Activated naive CD4-positive, alpha-beta T cell treated with anti-CD3 and anti-CD28 coated beads, Interleukin-2, amount 50 U/mL, for 24 hours (primary cell): Measurements from ENCODE around the gene LANCL3.
A peak's percentile ranks its signal among the peaks of the same experiment; 100 is the strongest.

ENCODE experiments used
- H3K27ac Mint-ChIP-seq: one replicate; pipeline ENCODE4 v1.8.0; 2021; ENCODE audit warnings: mild to moderate bottlenecking, mixed read lengths
- H3K27me3 Mint-ChIP-seq: one replicate; pipeline ENCODE4 v1.8.0; 2021; ENCODE audit warnings: mixed read lengths
- H3K36me3 Mint-ChIP-seq: one replicate; pipeline ENCODE4 v1.8.0; 2021; ENCODE audit warnings: mixed read lengths
- H3K4me1 Mint-ChIP-seq: one replicate; pipeline ENCODE4 v1.8.0; 2021; ENCODE audit warnings: mixed read lengths
- H3K4me3 Mint-ChIP-seq: one replicate; pipeline ENCODE4 v1.8.0; 2021; ENCODE audit warnings: mild to moderate bottlenecking, mixed read lengths
- H3K9me3 Mint-ChIP-seq: one replicate; pipeline ENCODE4 v1.8.0; 2021; ENCODE audit warnings: mixed read lengths

LANCL3 gene

DNA sequence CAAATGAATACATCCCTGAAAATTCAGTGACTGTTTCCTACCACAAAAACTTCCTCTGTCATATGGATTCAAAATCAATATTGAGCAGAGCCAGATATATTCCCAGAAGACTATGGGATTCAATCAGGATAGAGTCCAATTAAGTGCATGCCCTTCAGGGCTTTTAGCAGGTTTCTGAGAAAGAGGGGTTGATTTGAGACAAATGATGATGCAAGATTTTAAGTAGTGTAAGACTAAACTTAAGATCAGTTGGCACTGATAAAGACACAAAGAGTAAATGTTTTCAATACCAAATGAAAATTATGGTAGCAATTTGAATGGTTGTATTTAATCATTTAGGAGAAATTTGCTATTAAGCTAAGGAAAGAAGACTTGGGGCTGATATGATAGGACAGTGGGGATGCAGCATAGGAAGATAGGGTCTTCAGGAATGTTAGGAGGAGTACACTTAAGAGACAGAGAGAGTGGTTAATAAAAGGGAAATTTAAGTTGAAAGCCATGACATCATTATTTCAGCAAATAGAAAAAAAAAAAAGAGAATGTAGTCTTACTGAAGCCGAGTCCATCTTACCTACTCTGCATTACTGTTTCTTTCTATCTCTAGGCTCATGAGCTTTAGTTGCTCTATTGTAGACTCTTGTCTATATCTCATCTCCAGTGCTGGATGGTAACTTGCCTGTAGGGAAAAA, 82.1 kb downstream of the LANCL3 start:
- no peaks in the 10 kb centered on the region for H3K9me3 Mint-ChIP-seq
- no peak overlapping the region for H3K4me3 Mint-ChIP-seq
- peak overlapping the region; percentile 41 for H3K27ac Mint-ChIP-seq
- H3K4me1 Mint-ChIP-seq = no peaks in the 10 kb centered on the region
- H3K36me3 Mint-ChIP-seq = no peaks in the 10 kb centered on the region
- H3K27me3 Mint-ChIP-seq = no peaks in the 10 kb centered on the region

DNA sequence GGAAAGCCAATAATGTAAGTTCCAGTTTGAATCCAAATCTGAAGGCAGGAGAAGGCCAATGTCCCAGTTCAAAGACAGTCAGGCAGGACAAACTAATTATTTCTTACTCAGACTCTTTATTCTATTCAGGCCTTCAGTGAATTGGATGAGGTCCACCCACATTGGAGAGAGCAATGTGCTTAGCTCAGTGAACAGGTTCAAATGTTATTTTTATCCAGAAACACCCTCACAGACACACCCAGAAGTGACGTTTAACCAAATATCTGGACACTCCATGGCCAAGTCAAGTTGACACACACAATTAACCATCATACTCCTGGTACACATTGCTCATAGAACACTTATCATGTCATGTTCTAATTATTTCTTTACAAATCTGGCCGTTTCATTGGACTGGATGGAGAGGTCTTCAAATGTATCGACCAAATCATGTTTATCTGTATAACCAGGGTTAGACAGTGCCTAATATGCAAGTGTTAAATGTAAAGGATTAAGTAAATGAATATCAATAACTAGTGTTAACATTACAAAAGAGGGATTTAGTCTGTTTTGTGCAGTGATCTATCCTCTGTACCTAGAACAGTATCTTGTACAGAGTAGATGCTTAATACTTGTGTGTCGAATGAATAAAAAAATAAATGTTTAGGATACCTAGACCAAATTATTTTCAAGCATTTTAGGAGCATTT, 87.0 kb downstream of the LANCL3 start:
- Mint-ChIP-seq H3K36me3 (no peaks in the 10 kb centered on the region), H3K9me3 (no peaks in the 10 kb centered on the region), H3K4me1 (no peaks in the 10 kb centered on the region), H3K27ac (no peak overlapping the region), H3K27me3 (no peaks in the 10 kb centered on the region), H3K4me3 (no peak overlapping the region)

DNA sequence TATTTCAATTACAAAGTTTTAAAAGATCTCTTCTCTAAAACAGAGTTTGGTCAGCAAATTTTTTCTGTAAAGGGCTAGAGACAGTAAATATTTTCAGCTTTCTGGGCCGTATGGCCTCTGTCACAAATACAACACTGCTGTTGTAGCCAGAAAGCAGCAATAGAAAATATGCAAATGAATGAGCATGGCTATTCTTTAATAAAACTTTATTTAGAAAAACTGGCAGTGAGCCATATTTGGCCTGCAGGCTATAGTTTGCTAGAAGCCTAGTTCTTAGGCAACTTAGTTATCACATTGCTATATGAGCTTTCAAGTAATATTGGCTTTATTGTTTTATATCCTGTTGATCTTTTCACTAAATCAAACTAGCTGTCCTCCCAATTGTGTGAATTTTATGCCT, 87.6 kb downstream of the LANCL3 start:
- no peaks in the 10 kb centered on the region for H3K27me3 Mint-ChIP-seq
- no peaks in the 10 kb centered on the region for H3K36me3 Mint-ChIP-seq
- no peaks in the 10 kb centered on the region for H3K4me1 Mint-ChIP-seq
- no peaks in the 10 kb centered on the region for H3K9me3 Mint-ChIP-seq
- H3K4me3 Mint-ChIP-seq = no peak overlapping the region
- no peak overlapping the region for H3K27ac Mint-ChIP-seq

DNA sequence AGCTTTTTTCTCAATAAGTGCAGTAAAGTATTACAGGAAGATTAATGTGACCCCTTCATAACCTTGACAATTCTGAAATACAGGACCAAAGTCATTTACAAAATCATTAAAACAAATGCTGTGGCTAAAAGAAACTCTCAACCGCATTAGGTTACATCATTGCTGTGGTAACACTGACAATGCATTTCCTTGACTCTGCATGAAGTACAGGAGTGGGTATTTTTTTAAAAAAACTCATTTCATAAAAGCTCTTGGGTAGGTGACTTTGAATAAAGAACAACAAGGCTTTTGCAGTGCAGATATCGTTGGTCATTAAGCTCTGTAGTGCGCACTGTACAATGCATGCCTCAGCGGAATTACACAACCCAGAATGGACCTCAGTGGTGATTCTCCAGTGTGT, 90.7 kb downstream of the LANCL3 start:
- Mint-ChIP-seq H3K27ac (no peak overlapping the region), H3K9me3 (no peaks in the 10 kb centered on the region), H3K36me3 (no peaks in the 10 kb centered on the region), H3K4me1 (no peaks in the 10 kb centered on the region), H3K4me3 (no peak overlapping the region), H3K27me3 (no peaks in the 10 kb centered on the region)

GRCh38 chrX:37666516-37666915, 95.1 kb downstream of the LANCL3 start:
- H3K4me1 Mint-ChIP-seq = no peaks in the 10 kb centered on the region
- H3K27ac Mint-ChIP-seq = no peak overlapping the region
- H3K27me3 Mint-ChIP-seq = no peaks in the 10 kb centered on the region
- H3K4me3 Mint-ChIP-seq = no peak overlapping the region
- no peaks in the 10 kb centered on the region for H3K9me3 Mint-ChIP-seq
- H3K36me3 Mint-ChIP-seq = no peaks in the 10 kb centered on the region

GRCh38 chrX:37667141-37667540, 95.7 kb downstream of the LANCL3 start:
- H3K4me1 Mint-ChIP-seq = no peaks in the 10 kb centered on the region
- no peak overlapping the region for H3K4me3 Mint-ChIP-seq
- H3K27ac Mint-ChIP-seq = no peak overlapping the region
- no peaks in the 10 kb centered on the region for H3K9me3 Mint-ChIP-seq
- no peaks in the 10 kb centered on the region for H3K36me3 Mint-ChIP-seq
- H3K27me3 Mint-ChIP-seq = no peaks in the 10 kb centered on the region

GRCh38 chrX:37672563-37672962, 101.1 kb downstream of the LANCL3 start:
- Mint-ChIP-seq H3K36me3 (no peaks in the 10 kb centered on the region), H3K4me3 (no peak overlapping the region), H3K27ac (no peak overlapping the region), H3K4me1 (no peaks in the 10 kb centered on the region), H3K27me3 (no peaks in the 10 kb centered on the region), H3K9me3 (no peaks in the 10 kb centered on the region)

DNA sequence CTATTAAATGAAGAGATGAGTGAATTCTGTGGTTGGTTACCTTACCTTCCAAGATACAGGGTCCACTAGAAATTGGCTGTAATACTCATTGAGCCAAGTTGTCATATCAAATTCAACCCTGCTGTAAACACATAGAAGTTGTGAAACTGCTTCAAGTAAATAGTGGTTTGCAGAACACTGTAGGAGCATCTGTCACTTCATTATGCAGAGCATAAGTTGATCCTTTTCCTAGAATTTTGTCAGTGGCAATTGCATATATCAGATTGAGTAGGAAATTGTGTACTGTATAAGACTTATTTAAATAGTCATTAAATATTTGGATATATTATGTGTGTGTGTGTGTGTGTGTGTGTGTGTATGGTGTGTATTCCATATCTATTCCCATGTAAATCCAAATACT, 105.3 kb downstream of the LANCL3 start:
- Mint-ChIP-seq H3K9me3 (no peaks in the 10 kb centered on the region), H3K36me3 (no peaks in the 10 kb centered on the region), H3K27me3 (no peaks in the 10 kb centered on the region), H3K27ac (no peak overlapping the region), H3K4me1 (no peaks in the 10 kb centered on the region), H3K4me3 (no peak overlapping the region)

GRCh38 chrX:37677243-37677642, 105.8 kb downstream of the LANCL3 start:
- no peaks in the 10 kb centered on the region for H3K27me3 Mint-ChIP-seq
- no peak overlapping the region for H3K27ac Mint-ChIP-seq
- no peaks in the 10 kb centered on the region for H3K9me3 Mint-ChIP-seq
- H3K4me3 Mint-ChIP-seq = no peak overlapping the region
- H3K4me1 Mint-ChIP-seq = no peaks in the 10 kb centered on the region
- H3K36me3 Mint-ChIP-seq = no peaks in the 10 kb centered on the region

GRCh38 chrX:37677765-37678164, 106.3 kb downstream of the LANCL3 start:
- no peaks in the 10 kb centered on the region for H3K4me1 Mint-ChIP-seq
- no peaks in the 10 kb centered on the region for H3K36me3 Mint-ChIP-seq
- H3K27ac Mint-ChIP-seq = no peak overlapping the region
- no peaks in the 10 kb centered on the region for H3K9me3 Mint-ChIP-seq
- peaks cover 2% of the 10 kb centered on the region for H3K27me3 Mint-ChIP-seq
- no peak overlapping the region for H3K4me3 Mint-ChIP-seq

DNA sequence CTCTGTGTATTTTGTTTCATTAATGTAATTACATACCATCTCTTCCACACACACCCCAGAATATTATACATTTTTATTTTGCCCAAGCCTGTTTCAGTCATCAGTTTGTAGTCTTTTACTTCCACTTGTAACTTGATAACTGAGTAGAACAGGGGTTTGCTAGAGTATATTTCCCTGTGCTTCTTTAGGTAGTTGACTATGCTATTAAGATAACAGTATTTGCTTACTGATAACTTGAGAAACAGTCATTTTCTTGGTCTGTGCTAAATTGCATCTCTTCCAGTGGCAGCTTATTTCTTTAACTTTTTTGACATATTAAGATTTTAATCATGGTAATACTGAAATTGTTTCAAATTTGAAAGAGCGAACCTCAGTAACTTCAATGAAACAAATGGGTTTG, 107.1 kb downstream of the LANCL3 start:
- no peaks in the 10 kb centered on the region for H3K9me3 Mint-ChIP-seq

DNA sequence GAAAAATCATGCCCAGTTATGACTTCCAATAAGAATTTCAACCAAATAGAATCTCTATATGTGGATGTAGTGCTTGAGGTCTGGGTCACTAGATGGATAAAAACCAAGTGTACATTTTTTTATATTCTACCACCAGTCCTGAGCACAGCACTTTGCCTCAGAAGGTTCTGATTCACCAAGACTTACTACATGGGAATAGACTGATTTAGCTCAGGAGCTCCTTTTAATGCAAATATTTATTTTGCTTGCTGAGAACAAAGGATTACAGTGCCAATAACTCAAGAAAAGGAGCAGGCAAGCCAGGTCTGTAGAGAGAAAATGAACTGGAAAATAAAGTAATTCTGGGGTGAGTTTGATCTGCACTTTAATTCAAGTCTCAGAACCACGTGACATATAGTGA, 107.8 kb downstream of the LANCL3 start:
- Mint-ChIP-seq H3K27ac (no peak overlapping the region), H3K4me3 (no peak overlapping the region), H3K4me1 (no peaks in the 10 kb centered on the region), H3K9me3 (no peaks in the 10 kb centered on the region), H3K36me3 (no peaks in the 10 kb centered on the region), H3K27me3 (peaks cover 2% of the 10 kb centered on the region)

More for the DNA sequence above, 107.1 kb downstream of the LANCL3 start:
- Mint-ChIP-seq H3K36me3 (no peaks in the 10 kb centered on the region), H3K27ac (no peak overlapping the region), H3K4me3 (no peak overlapping the region), H3K4me1 (no peaks in the 10 kb centered on the region), H3K27me3 (peaks cover 2% of the 10 kb centered on the region)

- Mint-ChIP-seq H3K9me3 (no peaks in the 10 kb centered on the region), H3K36me3 (no peaks in the 10 kb centered on the region), H3K4me3 (no peak overlapping the region), H3K27me3 (peaks cover 3% of the 10 kb centered on the region), H3K27ac (no peak overlapping the region), H3K4me1 (no peaks in the 10 kb centered on the region)
These were observed 108.4 kb downstream of the LANCL3 start for GRCh38 chrX:37679888-37680287.

GRCh38 chrX:37684426-37684825, 113.0 kb downstream of the LANCL3 start:
- Mint-ChIP-seq H3K9me3 (no peaks in the 10 kb centered on the region), H3K27ac (no peak overlapping the region), H3K36me3 (no peaks in the 10 kb centered on the region), H3K4me3 (no peak overlapping the region), H3K4me1 (peaks cover 7% of the 10 kb centered on the region), H3K27me3 (peaks cover 6% of the 10 kb centered on the region)

DNA sequence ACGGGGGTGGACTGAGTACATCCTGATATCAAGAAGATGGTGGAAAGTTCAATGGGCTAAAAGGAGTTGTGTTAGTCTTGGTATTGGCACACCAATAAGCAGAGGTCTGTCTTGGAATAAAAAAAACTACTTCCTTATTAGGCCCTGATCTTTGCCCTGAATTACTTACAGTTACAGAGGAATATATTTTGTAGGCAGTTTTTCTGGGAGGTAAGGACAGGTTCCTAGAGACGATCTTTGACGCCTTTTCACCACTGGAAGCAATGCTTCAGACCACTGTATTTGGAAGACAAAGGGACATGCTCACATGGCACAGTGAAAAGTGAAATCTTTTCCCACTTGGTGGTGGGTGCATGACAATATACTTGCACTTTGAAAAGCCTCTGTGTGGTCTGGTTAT, 113.5 kb downstream of the LANCL3 start:
- Mint-ChIP-seq H3K9me3 (no peaks in the 10 kb centered on the region), H3K4me3 (peak overlapping the region; percentile 33), H3K36me3 (no peaks in the 10 kb centered on the region), H3K27ac (no peak overlapping the region), H3K27me3 (peaks cover 6% of the 10 kb centered on the region), H3K4me1 (peaks cover 7% of the 10 kb centered on the region)

GRCh38 chrX:37685381-37686359, 114.2 kb downstream of the LANCL3 start, which contains the start of gene XK:
XK (plus strand) TSS chrX:37685791; CDS start chrX:37685962, 171 bp downstream.
- no peaks in the 10 kb centered on the region for H3K9me3 Mint-ChIP-seq

More at GRCh38 chrX:37685381-37686359, 114.2 kb downstream of the LANCL3 start, which contains the start of gene XK:
- Mint-ChIP-seq H3K4me1 (peaks cover 7% of the 10 kb centered on the region), H3K27ac (no peak within 1 kb of the TSS), H3K4me3 (peak within 1 kb of the TSS; percentile 63), H3K27me3 (peaks cover 6% of the 10 kb centered on the region), H3K36me3 (no peaks in the 10 kb centered on the region)
